KMS-11 (cell line): ENCODE measurements around the gene NSG1.
A peak's percentile ranks its signal among the peaks of the same experiment; 100 is the strongest.
"Not testable (repeated sequence)": the region's sequence is repeated elsewhere in the genome, so short reads cannot be mapped to it uniquely, and the experiment has no call there.

Source experiments
- H2AFZ ChIP-seq: fragments of 200-600 bp; sonication (generic); 2 replicates; pipeline ENCODE4 v1.6.1; 2016; ENCODE audit warnings: antibody characterized with exemption, mixed run types, low read depth
- H3K27ac ChIP-seq: fragments of 200-600 bp; sonication (generic); 2 replicates; pipeline ENCODE4 v1.6.1; 2016; ENCODE audit warnings: mild to moderate bottlenecking, mixed run types
- H3K27me3 ChIP-seq: fragments of 200-600 bp; sonication (generic); 2 replicates; pipeline ENCODE4 v1.6.1; 2017; ENCODE audit warnings: mild to moderate bottlenecking, low read depth, mixed run types, moderate library complexity; ENCODE audit not compliant: insufficient read depth
- H3K36me3 ChIP-seq: fragments of 200-600 bp; sonication (generic); 2 replicates; pipeline ENCODE4 v1.6.1; 2017; ENCODE audit warnings: mild to moderate bottlenecking, mixed run types; ENCODE audit not compliant: insufficient read depth
- H3K4me1 ChIP-seq: fragments of 200-600 bp; sonication (generic); 2 replicates; pipeline ENCODE4 v1.6.1; 2016; ENCODE audit warnings: mild to moderate bottlenecking, low read depth, mixed run types; ENCODE audit not compliant: poor library complexity, severe bottlenecking
- H3K4me2 ChIP-seq: fragments of 200-600 bp; sonication (generic); 2 replicates; pipeline ENCODE4 v1.7.0; 2016; ENCODE audit warnings: mild to moderate bottlenecking, mixed run types
- H3K4me3 ChIP-seq: fragments of 200-600 bp; sonication (generic); IDR thresholded peaks from 2 replicates; pipeline ENCODE4 v1.6.1; 2017; ENCODE audit warnings: low read depth, low read length, mixed read lengths; ENCODE audit not compliant: insufficient read depth
- H3K79me2 ChIP-seq: fragments of 200-600 bp; sonication (generic); 2 replicates; pipeline ENCODE4 v1.6.1; 2016; ENCODE audit warnings: low read depth, mixed run types; ENCODE audit not compliant: insufficient read depth
- H3K9ac ChIP-seq: fragments of 200-600 bp; sonication (generic); 2 replicates; pipeline ENCODE4 v1.6.1; 2016; ENCODE audit warnings: mild to moderate bottlenecking, mixed run types
- H4K20me1 ChIP-seq: fragments of 200-600 bp; sonication (generic); 2 replicates; pipeline ENCODE4 v1.6.1; 2016; ENCODE audit warnings: mild to moderate bottlenecking, mixed run types; ENCODE audit not compliant: insufficient read depth
- CTCF ChIP-seq: fragments of 200-600 bp; sonication (generic); conservative IDR thresholded peaks from 2 replicates; pipeline ENCODE4 v1.6.1; 2017; ENCODE audit warnings: low read depth, mild to moderate bottlenecking, antibody characterized with exemption, low read length, moderate library complexity, mixed read lengths

The NSG1 gene

GRCh38 chr4:4343038-4343437 lies 43.9 kb upstream of the NSG1 start:
- Histone ChIP-seq H3K79me2 (no peaks in the 10 kb centered on the region), H3K27ac (no peak overlapping the region), H2AFZ (no peak overlapping the region), H3K9ac (no peak overlapping the region), H4K20me1 (no peaks in the 10 kb centered on the region), H3K4me3 (no peak overlapping the region), H3K4me2 (no peak overlapping the region), H3K4me1 (peaks cover 32% of the 10 kb centered on the region), H3K27me3 (no peaks in the 10 kb centered on the region), H3K36me3 (no peaks in the 10 kb centered on the region)
- no peak for TF ChIP-seq CTCF

- Histone ChIP-seq H3K4me1 (peaks cover 32% of the 10 kb centered on the region), H3K4me2 (peak overlapping the region; percentile 23)
Observed at GRCh38 chr4:4344915-4345527, 41.9 kb upstream of the NSG1 start.

GRCh38 chr4:4347585-4347984 lies 39.3 kb upstream of the NSG1 start:
- H3K9ac ChIP-seq, result no peak overlapping the region

More at GRCh38 chr4:4344915-4345527, 41.9 kb upstream of the NSG1 start:
- H3K27me3 ChIP-seq, result no peaks in the 10 kb centered on the region
- H3K36me3 ChIP-seq, result no peaks in the 10 kb centered on the region
- TF ChIP-seq CTCF, result no peak
- no peak overlapping the region for H2AFZ ChIP-seq
- peak overlapping the region; percentile 44; the same call in 1 of the 2 replicates for H3K27ac ChIP-seq
- no peak overlapping the region; the same call in 1 of the 2 replicates for H3K9ac ChIP-seq
- H3K4me3 ChIP-seq, result no peak overlapping the region
- H4K20me1 ChIP-seq, result no peaks in the 10 kb centered on the region
- no peaks in the 10 kb centered on the region for H3K79me2 ChIP-seq

GRCh38 chr4:4348585-4348984 lies 38.3 kb upstream of the NSG1 start:
- H3K9ac ChIP-seq, H3K4me2 ChIP-seq, H3K79me2 ChIP-seq, H3K36me3 ChIP-seq, H3K4me3 ChIP-seq, H4K20me1 ChIP-seq, H3K27me3 ChIP-seq, H2AFZ ChIP-seq, H3K27ac ChIP-seq: not testable (repeated sequence)
- peaks cover 28% of the 10 kb centered on the region for H3K4me1 ChIP-seq

More at GRCh38 chr4:4347585-4347984, 39.3 kb upstream of the NSG1 start:
- H3K27me3 ChIP-seq, result no peaks in the 10 kb centered on the region
- no peaks in the 10 kb centered on the region for H3K36me3 ChIP-seq
- no peak overlapping the region for H3K27ac ChIP-seq
- no peaks in the 10 kb centered on the region for H3K79me2 ChIP-seq
- H3K4me1 ChIP-seq, result peaks cover 32% of the 10 kb centered on the region
- H3K4me2 ChIP-seq, result no peak overlapping the region
- no peak overlapping the region for H3K4me3 ChIP-seq
- no peaks in the 10 kb centered on the region for H4K20me1 ChIP-seq
- no peak for TF ChIP-seq CTCF
- no peak overlapping the region for H2AFZ ChIP-seq

- Histone ChIP-seq H3K4me2 (no peak overlapping the region), H4K20me1 (no peaks in the 10 kb centered on the region), H2AFZ (no peak overlapping the region), H3K9ac (no peak overlapping the region), H3K4me1 (peaks cover 15% of the 10 kb centered on the region), H3K4me3 (no peak overlapping the region), H3K36me3 (no peaks in the 10 kb centered on the region), H3K79me2 (no peaks in the 10 kb centered on the region), H3K27ac (no peak overlapping the region), H3K27me3 (no peaks in the 10 kb centered on the region)
- TF ChIP-seq CTCF, result no peak
Observed at GRCh38 chr4:4349867-4350266, 37.0 kb upstream of the NSG1 start.
